Cerebellar cortex (tissue), 1 donor: Measurements from ENCODE around the gene RBP3.
A peak's percentile ranks its signal among the peaks of the same experiment; 100 is the strongest.

Source experiments
- DNase-seq: peaks from one replicate; pipeline ENCODE4 v3.0.0-alpha.2; 2015; ENCODE audit warnings: low spot score

RBP3 gene

DNA sequence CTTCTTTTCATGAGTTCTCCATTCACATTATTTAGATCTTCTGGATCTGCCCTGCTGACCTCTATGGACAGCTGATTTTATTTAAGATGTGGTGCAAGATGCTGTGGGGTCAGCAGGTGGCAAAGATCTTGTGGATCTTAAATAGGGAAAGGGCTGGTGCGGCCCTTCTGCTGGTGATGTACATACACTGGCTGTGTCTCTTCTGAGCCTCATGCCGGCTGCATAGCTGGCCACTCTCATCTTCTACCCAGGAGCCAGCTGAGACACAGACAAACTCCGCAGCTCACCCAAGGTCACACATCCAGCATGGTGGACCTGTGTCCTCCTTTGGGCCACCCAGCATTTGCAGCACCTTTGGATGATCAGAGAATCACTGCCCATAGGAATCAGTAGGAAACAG, 9.7 kb downstream of the RBP3 start:
- DNase-seq = no peak

DNA sequence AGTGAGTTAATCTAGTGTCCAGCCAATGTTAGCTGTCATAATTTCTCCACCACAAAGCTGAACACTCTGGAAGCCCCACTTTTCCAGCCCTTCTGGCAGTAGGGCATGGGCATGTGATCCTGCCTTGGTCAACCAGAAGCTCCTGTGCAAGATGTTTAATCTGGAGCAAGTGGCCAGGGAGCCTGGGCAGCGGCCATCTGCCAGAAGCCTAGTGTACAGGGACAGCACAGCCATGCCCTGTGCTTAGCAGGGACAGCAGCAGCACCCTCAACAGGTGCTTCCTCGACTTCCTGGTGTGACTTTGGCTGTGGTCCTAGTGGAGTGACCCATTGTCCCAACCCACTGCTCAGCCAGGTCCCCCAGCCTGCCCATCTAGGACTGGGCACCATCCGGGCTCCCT, 10.3 kb downstream of the RBP3 start:
- peak; percentile 74 for DNase-seq

DNA sequence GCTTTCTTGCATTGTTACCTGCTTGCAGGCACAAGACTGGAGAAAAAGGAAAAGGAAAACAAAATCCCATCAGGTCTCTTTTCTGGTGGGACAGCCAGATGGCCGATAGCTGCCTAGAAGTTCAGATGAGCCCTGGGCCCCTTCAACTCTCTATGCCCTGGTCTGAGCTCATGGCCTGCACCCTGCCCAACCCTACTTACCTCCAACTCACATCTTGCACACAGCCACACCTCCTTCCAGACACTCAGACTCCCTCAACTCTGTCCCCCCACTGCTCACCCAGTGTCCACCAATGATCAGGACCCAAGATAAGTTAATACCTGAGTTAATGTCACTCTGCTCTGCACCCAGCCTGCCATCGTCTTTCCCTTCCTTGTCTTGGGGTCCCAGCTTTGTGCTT, 10.9 kb downstream of the RBP3 start:
- no peak for DNase-seq

DNA sequence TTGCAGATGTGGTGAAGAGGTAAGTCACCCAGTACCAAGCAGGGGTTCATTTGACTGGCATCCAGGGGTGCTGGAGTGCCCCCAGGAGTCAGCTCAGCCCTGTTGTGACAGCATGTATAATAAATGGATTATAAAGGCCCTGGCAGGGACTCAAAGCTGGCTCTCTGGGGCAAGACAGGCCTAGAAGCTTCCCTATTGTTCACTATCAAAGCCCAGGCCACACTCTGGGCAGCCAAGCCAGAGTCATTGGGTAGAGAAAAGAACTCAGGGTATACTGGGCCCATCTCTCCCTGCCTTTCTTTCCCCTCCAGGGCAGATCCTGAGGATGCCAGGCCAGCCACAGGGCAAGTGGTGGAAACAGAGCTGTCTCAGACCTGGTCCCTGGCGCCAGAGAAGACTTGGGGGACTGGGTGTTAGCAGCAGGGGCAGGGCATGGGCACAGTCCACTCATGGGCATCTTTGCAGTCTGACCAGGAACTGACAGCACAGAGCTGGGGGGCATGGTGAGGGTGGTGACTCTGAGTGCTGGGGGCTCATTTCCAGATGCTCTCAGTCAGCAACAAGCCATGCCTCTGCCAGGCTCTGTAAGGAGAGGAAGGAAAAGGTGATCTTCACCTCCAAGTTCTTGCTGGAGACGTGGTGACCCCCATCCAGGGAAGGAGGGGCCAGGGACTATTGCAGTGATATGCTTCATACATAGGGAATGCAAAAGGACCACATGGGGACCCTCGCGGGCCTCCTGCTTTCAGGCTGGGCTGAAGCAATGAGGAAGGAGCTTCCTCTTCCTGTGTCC, 11.7 kb downstream of the RBP3 start:
- no peak for DNase-seq

DNA sequence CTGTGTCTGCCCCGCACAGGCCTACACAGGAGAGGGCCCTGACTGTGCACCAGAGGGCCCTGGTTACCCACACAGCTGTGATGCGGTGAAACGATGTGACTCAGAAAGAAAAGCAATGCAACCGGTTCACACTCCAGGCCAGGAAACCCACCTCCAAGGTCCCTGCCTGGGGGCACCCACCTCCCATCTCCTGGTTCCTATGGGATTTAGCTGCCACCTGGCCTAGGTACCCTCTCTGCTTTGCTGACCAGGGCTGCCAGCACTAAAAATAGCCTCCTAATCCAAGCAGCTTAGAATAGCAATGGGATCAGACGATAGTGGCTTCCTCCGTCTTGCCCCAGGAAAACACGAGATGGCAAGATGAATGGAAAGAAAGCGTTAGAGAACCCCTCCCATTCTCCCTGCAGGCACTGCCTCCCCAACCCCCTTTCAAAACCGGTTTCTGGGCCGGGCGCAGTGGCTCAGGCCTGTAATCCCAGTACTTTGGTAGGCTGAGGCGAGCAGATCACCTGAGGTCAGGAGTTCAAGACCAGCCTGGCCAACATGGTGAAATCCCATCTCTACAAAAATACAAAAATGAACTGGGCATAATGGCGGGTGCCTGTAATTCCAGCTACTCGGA, 12.4 kb downstream of the RBP3 start:
- no peak for DNase-seq

DNA sequence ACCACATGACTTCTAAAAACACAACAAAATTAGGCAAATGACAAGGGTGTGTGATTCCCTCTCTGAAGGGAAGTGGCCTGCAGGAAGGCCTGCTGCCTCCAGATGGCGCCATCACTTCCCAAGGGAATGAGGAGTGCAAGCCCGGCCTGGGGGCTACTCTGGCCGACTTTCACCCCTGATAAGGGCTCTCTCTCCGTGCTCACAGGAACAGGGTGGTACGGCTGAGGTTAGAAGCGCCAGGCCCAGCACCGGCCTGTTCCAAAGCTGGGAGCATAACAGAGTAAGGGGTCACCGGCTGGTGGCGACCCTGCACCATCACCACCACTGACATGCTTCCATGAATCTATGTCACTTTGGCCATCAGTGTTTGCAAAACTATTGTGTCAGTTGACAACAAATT, 13.1 kb downstream of the RBP3 start:
- DNase-seq = no peak

DNA sequence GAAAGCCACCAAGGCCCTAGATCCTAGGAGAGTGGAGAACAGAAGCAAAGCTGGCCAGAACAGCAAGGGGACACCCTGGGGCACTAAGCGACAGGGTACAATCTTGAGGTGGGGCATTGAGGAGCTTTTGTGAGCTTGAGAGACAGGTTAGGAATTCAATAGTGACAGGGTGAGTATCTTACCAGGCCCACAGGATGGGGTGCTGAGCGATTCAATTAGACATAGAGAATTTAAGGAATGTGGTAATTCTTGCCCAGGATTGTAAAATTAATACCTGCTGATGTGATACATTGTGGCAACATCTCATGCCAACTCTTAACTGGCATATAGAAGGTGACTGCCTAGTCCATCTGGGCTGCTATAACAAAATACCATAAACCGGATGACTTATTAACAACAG, 14.0 kb downstream of the RBP3 start:
- DNase-seq = no peak

DNA sequence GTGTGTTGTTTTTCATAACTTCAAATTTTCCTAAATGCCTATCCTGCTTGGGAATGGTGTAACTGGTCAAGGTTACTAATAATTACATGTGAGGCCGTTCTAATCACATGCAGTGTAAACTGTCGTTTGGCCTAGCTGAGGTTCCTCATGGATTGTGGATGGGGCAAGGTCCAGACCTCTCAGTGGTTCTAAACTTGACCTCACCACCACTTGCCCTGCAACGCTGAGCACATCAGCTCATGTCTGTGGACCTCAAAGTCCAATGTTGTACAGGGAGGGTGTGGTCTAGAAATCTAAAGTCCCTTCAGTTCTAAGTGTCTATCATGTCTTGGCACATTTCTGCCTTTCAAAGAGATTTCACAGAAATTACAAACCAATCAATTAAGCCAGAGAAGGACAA, 15.6 kb downstream of the RBP3 start:
- DNase-seq = no peak

DNA sequence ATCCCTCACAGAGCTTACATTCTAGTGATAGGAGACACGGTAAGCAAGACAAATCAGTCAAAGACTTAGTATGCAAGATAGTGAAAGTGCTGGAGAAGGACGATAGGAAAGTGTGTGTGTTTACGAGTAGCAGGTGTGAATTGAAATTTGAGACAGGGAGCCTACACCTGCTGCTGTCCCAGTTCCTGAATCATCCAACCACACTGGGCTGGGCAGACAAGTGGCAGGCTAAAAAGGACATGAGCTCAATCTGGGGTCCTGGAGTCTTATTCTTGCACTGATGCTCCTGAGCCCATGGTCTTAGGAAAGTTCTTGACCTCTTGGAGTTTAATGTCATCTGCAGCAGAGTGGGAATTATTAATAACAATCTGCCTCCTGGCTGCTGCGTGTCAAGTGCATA, 16.2 kb downstream of the RBP3 start:
- no peak for DNase-seq

DNA sequence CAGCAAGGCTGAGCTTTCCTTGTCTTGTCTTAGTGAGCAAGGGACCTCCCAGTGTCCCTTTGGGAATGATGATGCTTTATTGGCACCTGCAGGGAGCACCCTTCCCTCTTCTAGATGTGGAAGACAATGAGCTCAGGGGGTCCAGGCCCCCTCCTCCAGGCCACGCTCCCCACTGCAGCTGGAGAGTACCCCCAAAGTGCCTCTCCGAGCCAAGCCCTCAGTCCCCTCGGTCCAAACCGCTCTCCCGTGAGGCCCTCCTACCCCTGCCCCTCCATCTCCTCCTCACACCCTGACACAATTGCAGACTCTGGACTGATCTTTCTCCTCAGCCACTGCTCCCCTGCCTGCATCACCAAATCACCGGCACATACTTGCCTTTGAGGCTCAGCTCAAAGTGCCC, 16.7 kb downstream of the RBP3 start:
- DNase-seq = no peak

DNA sequence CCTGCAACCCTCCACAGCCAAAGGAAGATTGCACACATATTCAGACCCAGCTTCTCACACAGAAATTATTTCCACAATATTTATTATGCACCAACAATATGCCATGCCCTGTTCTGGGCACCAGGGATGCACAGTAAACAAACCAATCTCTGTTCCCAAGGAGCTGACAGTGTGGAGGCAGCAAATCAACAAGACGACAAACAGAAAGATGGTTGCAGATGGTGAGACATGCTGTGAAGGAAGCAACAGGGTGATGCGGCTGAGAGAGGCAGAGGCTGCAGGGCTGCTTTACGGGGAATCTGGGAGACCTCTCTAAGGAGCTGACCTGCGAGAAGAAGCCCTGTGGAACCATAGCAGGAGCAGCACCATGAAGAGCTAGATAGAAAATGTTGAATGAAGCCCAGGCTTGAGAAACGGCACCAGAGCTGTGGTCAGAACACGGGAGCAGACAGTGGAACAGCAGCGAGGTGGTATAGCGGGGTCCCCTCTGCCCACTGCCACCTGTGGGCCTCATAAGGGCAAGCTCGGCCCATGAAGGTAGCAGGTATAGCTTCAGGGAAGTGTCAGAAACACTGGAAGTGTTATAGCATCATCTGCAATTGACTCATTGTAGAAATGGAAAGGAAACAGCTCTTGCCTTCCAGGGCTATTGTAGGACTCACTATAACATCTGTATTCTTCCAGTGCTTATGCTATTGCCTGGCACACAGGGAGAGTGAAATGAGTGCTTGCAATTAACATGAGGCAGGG, 17.4 kb downstream of the RBP3 start:
- no peak for DNase-seq

DNA sequence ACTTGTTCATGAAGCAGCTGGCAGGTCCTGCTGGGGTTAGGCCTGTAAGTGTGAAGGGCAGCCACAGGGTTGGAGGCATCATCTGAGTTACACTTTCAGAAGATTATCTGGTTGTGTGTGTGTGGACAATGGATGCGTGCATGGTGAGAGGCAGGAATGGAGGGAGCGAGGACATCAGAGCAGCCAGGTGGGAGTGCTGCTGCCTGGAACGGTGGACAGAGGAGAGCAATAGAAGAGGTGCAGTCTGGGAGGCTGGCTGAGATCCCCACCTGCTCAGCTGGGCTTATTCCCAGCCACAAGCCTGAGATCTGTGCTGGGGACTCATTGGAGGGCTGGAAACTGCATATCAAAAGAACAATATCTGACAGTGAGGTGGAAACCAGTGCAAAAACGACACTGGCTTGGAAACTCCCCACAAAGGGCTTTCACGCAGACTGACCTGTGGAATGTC, 18.0 kb downstream of the RBP3 start:
- peak; percentile 40 for DNase-seq

DNA sequence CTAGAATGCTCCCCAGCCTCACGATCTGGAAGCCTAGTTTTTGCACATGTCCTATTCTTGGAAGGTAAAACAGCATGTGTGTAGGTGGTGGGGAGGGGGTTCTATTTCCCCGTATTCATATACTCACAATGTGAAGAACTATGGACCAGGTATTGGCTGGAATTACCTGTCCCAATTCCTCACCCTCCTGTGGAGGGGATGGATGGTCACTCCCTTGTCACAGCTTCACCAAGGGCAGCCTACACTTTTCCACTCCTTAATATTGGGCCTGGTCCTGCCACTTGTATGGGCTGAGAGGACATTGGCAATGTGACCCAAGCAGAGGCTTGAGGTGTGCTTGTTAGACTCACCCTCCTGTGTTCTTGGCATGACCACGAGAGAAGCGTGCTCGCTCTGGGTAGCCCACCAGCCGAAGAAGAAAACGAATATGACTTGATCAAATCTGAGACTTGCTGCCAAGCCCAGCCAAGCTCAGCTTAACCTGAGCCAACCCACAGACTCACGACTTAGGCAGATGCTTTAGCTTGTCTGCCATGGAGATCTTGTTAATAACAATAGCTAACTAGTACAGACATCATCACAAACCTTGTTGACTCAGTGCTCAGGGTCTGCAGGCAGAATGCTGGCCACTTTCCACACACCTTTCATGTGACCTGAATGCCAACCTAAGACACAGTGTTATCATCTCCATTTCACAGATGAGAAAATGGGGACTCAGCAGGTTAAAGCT, 18.7 kb downstream of the RBP3 start:
- no peak for DNase-seq

DNA sequence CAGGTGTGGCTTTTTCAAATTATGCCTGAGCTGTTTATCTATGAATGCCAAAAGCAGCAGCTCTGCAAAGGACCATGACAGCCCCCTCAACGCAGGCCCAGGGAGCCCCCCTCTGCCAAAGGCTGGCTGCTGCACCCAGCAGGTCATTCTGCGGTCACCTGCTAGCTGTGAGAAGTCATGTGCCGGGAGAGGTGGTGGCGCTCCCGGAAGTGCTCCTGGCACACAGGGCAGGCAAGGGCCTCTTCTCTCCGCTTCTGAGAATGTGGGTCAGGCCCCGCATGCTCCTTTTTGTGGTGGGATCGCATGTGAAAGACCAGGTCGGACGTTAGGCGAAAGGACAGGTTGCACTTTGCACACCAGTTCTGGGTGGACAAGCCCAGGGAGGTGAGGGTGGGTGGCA, 19.5 kb downstream of the RBP3 start:
- DNase-seq = no peak

DNA sequence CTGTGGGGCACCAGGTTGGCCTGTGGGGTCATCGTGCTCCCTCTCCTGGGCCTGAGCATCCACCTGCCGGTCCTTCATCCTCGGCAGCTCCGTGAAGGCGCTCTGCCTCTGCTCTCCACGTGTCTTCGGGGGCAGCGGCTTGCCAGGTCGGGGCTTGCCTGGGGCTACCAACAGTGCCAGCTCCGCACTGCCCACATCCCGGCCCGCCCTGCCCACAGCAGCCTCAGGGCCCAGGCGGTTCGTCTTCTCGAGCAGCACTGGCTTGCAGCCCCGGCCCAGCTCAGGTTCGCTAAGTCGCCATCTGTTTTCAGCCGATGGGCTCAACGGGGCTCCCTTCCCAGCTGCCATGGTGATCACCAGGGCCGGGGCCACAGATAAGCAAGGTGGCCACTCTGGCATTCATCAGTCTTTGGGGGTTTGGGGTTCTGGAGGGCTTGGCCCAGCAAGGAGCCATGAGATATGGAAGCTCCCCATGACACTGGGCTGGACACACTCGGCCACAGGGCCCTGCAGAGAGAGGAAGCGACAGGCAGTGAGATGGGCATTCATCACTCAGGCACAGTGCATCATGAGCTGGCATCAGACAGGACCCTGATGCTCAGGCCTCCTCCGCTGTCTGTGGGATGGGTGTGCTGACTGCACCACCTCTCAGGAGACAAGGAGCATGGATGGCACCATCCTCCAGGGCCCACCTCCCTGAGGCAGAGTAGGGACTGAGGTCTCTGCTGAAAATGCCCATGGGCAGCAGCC, 20.4 kb downstream of the RBP3 start:
- DNase-seq = peak; percentile 44

DNA sequence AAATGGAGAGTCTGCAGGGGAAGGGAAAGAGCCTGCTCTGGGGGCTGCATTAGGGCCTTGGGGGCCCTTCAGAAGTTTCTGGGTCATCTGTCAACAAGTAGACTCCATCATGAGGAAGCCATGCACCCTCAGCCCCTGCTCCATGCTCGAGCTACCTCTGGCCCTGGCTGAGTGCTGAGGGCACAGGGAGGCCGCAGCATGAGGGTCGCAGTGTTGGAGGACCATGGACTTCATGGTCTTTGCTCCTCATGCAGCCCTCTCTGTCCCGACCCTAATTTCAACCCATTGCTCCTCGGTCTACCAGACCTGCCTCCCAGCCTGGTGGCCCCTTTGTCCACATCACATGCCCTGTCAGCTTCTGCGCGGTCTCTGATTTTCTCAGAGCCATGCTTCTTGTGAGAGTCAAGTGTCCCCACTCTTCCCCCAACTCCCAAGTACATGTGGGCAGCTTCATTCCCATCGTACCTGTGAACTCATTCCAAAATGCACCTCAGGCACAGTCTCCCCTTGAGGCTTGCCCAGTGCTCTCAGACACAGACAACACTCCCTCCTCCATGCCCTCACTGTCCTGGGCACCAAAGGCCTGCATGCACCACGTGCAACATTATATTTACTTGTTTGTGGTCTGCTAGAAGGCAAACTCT, 21.2 kb downstream of the RBP3 start:
- DNase-seq = no peak

DNA sequence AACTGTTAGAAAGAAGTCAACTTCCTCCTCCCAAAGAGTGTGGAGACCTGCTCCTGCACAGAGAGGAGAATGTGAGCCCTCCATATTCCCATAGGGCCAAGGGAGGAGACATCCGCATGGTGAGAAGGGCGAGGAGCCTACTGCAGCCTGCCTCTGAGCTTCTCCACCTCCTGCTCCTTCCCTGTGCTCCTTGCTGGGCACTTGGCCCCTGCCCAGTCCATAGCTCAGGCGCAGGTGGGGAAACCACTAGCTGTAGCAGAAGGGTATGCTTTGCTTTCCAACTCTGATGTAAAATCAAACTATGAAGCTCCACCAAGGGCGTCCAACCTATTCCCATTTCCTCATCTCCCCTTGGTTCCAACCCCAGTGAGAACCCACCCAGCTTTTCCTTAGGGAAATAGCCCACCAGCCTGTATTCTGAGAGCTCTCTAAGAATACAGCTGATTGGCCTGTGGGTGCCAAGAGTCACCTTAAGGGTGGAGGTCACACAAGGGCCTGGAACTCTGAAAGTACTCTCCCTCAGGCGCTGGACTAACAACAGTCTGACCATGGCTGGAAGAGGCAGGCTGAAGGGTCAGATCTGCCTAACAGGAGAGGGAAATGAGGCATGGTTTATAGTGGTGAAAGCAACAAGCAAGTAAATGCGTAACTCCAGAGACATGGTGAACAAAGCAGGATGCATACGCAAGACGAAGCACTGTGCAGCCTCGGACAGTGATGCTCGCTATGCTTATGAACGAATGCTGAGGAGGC, 22.0 kb downstream of the RBP3 start:
- DNase-seq = no peak

DNA sequence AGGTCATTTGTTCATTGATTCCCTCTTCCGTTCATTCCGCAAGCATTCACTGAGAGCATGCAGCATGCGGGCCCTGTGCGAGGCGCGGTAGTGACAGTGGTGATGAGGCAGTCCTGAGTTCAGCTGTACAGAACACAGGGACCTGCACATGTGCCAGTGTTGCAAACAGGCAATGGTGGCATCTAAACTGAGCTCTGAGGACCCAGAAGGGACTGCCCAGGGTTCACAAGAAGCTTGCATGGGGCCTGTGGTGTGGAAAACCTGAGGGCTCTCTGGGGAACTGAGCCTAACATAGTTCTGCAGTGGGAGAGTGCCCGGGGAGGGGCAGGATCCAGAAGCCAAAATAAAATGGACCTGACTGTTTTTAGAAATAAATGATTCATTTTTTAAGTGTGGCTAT, 22.7 kb downstream of the RBP3 start:
- no peak for DNase-seq

DNA sequence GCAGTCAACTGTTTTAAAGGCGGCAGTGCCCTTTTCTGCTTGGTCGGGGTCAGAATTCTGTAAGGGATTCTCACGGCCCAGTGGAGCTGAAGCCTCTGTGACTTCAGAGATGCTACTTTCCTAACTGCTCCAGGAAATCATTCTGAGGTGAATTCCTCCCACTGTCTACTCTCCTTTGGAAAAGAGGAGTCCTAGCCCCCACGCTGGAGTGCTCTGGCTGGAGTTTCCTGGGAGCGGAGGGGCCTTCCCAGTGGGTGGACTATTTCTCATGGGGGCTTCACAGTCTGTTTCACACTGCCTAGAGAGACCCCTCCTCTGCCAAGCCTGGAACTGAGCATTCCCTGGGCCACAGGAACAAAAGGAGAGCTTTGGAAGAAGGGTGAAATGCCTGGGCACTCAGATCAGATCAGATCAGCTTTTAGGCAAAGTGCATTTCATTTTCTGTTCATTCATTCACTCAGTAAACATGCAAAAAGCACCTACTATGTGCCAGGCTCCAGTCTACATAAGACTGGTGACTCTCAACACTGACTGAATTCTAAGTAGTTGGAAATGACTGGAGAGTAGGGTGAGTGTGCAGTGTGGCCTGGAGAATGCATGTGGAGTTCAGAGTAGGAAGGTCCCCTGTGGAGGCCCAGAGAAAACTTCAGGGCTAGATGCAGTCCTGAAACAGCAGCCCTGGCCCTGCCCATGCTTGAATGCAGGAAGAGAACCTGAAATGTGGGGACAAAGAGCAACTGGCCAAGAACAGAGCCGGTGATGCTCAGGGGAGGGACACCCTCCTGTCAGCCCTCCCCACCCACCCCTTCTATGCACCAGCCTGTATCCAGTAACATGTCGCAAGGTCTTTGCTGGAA, 23.7 kb downstream of the RBP3 start:
- DNase-seq = no peak

DNA sequence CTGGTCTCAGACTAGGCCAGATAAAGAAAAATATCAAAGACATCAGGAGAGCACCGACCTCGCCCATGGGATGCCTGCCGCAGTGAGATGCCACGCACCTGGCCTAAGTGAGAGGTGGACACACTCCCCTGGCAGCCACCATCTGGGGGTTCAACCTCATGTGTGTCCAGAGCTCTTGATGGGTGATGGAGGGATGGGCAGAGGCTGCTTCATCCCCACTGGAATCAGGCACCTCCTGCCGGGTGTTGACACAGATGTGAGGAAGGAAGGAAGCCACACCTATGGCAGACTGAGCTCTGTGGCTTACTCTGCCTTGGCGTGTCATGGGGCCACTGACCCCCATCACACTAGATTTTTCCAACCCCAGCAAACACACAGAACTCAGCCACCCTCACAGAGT, 24.6 kb downstream of the RBP3 start:
- DNase-seq = no peak
